ENCODE data around the gene STARD10.
"Not testable (repeated sequence)": the region's sequence is repeated elsewhere in the genome, so short reads cannot be mapped to it uniquely, and the experiment has no call there.

STARD10 gene

GRCh38 chr11:72825661-72826060 lies 31.8 kb upstream of the STARD10 start:
- no peak for DNase-seq

GRCh38 chr11:72824811-72825505 lies 31.1 kb upstream of the STARD10 start:
- no peak for DNase-seq

GRCh38 chr11:72824020-72824419 lies 30.2 kb upstream of the STARD10 start:
- DNase-seq: no peak

GRCh38 chr11:72823105-72823804 lies 29.4 kb upstream of the STARD10 start:
- no peak for DNase-seq

GRCh38 chr11:72821920-72822799 lies 28.3 kb upstream of the STARD10 start:
- DNase-seq: peak; percentile 88

- DNase-seq: no peak
These were observed 27.5 kb upstream of the STARD10 start for GRCh38 chr11:72821221-72821919.

GRCh38 chr11:72820439-72821139 lies 26.7 kb upstream of the STARD10 start:
- DNase-seq: no peak

GRCh38 chr11:72818971-72819370 lies 25.1 kb upstream of the STARD10 start:
- peak; percentile 62 for DNase-seq

GRCh38 chr11:72817966-72818365 lies 24.1 kb upstream of the STARD10 start:
- DNase-seq: no peak

- DNase-seq: no peak
These were observed 22.6 kb upstream of the STARD10 start for GRCh38 chr11:72816404-72816990.

- no peak for DNase-seq
These were observed 21.3 kb upstream of the STARD10 start for GRCh38 chr11:72815110-72815618.

GRCh38 chr11:72814286-72815109 lies 20.7 kb upstream of the STARD10 start, which contains the start of gene ATG16L2:
ATG16L2 (plus strand) TSS chr11:72814411; CDS start chr11:72814446, 35 bp downstream.
- peak; percentile 88 for DNase-seq

GRCh38 chr11:72813740-72814285 lies 20.0 kb upstream of the STARD10 start:
- peak; percentile 89 for DNase-seq

- DNase-seq: peak; percentile 79
These were observed 19.3 kb upstream of the STARD10 start for GRCh38 chr11:72812967-72813739.

GRCh38 chr11:72812604-72812966 lies 18.7 kb upstream of the STARD10 start:
- DNase-seq: no peak

- DNase-seq: not testable (repeated sequence)
These were observed 17.8 kb upstream of the STARD10 start for GRCh38 chr11:72811686-72812085.

GRCh38 chr11:72808331-72808798 lies 14.5 kb upstream of the STARD10 start:
- no peak for DNase-seq

GRCh38 chr11:72807792-72808191 lies 13.9 kb upstream of the STARD10 start:
- no peak for DNase-seq

- DNase-seq: no peak
These were observed 13.3 kb upstream of the STARD10 start for GRCh38 chr11:72807021-72807693.
